ENCODE results near the gene SNX27.

Gene SNX27

GRCh38 chr1:151741516-151741915, 129.7 kb downstream of the SNX27 start:
- H3K9ac ChIP-seq (ENCODE audit: low read length) = no peak overlapping the region
- no peak overlapping the region for H3K4me3 ChIP-seq (ENCODE audit: low read depth, low read length)
- peaks cover 16% of the 10 kb centered on the region for H3K9me3 ChIP-seq (ENCODE audit: control insufficient read depth, insufficient read depth, low read depth, low read length)
- H3K36me3 ChIP-seq (ENCODE audit: control insufficient read depth, insufficient read depth, low read length) = no peaks in the 10 kb centered on the region
- no peaks in the 10 kb centered on the region; the same call in 1 of the 2 replicates for H3K27me3 ChIP-seq (ENCODE audit: control insufficient read depth, insufficient read depth, low read length)
- no peak overlapping the region for H3K27ac ChIP-seq (ENCODE audit: low read depth, low read length)
- no peaks in the 10 kb centered on the region for H3K4me1 ChIP-seq (ENCODE audit: control insufficient read depth, insufficient read depth, low read length)

Data from HUES6 (cell line).